Heart right ventricle (tissue), 16 donors: ENCODE results near the gene MT2A. TPM values are rescaled to one million over a fixed set of nuclear protein-coding genes. Genes with fewer than 3 reads are reported as not detected.
A peak's percentile ranks its signal among the peaks of the same experiment; 100 is the strongest.
"Not testable (repeated sequence)": the region's sequence is repeated elsewhere in the genome, so short reads cannot be mapped to it uniquely, and the experiment has no call there.

Experiments used
- ATAC-seq, 8 donors: fragments of 200-7000 bp; cut with Tn5 transposase; one replicate each; pipeline ENCODE4 v1.9.1; 2020; ENCODE audit warnings: mild to moderate bottlenecking in 8 of 8, moderate library complexity in 8 of 8, moderate number of reproducible peaks in 1 of 8
- DNase-seq, 2 donors: peaks; one replicate each; pipeline ENCODE4 v3.0.0-alpha.2; 2020
- H3K27ac ChIP-seq, 10 donors: fragments of 200-600 bp; sonication (generic) in 2 of 10; one replicate each; pipeline versions ENCODE4 v1.5.0 to v1.8.0; 2020 to 2022; ENCODE audit warnings: mild to moderate bottlenecking in 3 of 10
- H3K27me3 ChIP-seq, 7 donors: fragments of 200-600 bp; one replicate each; pipeline ENCODE4 v1.8.0; 2021 to 2022; ENCODE audit warnings: mild to moderate bottlenecking in 2 of 7
- H3K36me3 ChIP-seq, 9 donors: fragments of 200-600 bp; sonication (generic) in 1 of 9; one replicate each; pipeline versions ENCODE4 v1.5.0 to v1.8.0; 2020 to 2022; ENCODE audit warnings: mild to moderate bottlenecking in 2 of 9
- H3K4me1 ChIP-seq, 9 donors: fragments of 200-600 bp; sonication (generic) in 1 of 9; one replicate each; pipeline versions ENCODE4 v1.5.0 to v1.8.0; 2020 to 2022; ENCODE audit warnings: mild to moderate bottlenecking in 4 of 9
- H3K4me3 ChIP-seq, 10 donors: fragments of 200-600 bp; sonication (generic) in 2 of 10; one replicate each; pipeline versions ENCODE4 v1.5.0 to v1.8.0; 2020 to 2022; ENCODE audit warnings: mild to moderate bottlenecking in 7 of 10, moderate library complexity in 2 of 10
- H3K9me3 ChIP-seq, 11 donors: fragments of 200-600 bp in 10 of 11; sonication (generic) in 2 of 11; one replicate each; pipeline versions ENCODE4 v1.5.0 to v1.8.0; 2013 to 2022; ENCODE audit warnings: mild to moderate bottlenecking in 2 of 11, control low read depth in 1 of 11, moderate library complexity in 1 of 11
- WGBS, 2 donors: extraction: QIAGEN DNeasy Blood & Tissue Kit; methylation state at CpG; one replicate each; pipeline ENCODE4 v1.1.7; 2013; ENCODE audit warnings: inconsistent platforms in 1 of 2; 5-methylcytosine and 5-hydroxymethylcytosine counted together
- intact Hi-C, 10 donors: fragments of 100-400 bp; cut with DNase I; formaldehyde crosslinking; loops; one replicate each; pipeline versions ENCODE4 v1.11.1 to v1.14.2; 2022
- polyA plus RNA-seq, 2 donors: library from polyadenylated mRNA; stranded (reverse); fragments of 200-250 nt; gene quantifications; one replicate each; pipeline ENCODE4 v1.2.3, GENCODE V29; 2013
- total RNA-seq, 10 donors: library from RNA; stranded (reverse); fragmentation: NEBNext Ultra II Directional in 3 of 10; extraction: Animal tissue kit (Norgen Biotek cat#: 25700) in 3 of 10; gene quantifications; one replicate each; pipeline versions ENCODE4 v1.2.1 to v1.2.4, GENCODE V29; 2021 to 2023
- TF ChIP-seq, protein P1 (sequence below), 9 donors: fragments of 200-600 bp; sonication (generic) in 2 of 9; IDR thresholded peaks; one replicate each; pipeline versions ENCODE4 v1.5.0 to v1.8.0; 2021 to 2022; ENCODE audit warnings: antibody characterized with exemption in 9 of 9, mild to moderate bottlenecking in 5 of 9, moderate library complexity in 1 of 9
- donor health status: Arrhythmogenic right ventricular cardiomyopathy.
- donor health status: ischemic (EF 13 %, LVEDD 7.1; RV severe dilation, severe dysfunction).
- donor health status: healthy with polysubstance abuse.
- donor health status: DM: no; HTN: yes; CAD: no.
- donor health status: DM: no; HTN: no; CAD: no.
- donor health status: ischemic (EF 25% LVEDD 6.9; RV normal size, moderate dysfunction).
- donor health status: ischemic (EF 25% LVEDD 5.7; RV mildly dilated, moderate dysfunction).
- donor health status: healthy.
- donor health status: DM: yes; HTN: yes; CAD: no.
- donor health status: Ischemic cardiomyopathy.
- donor health status: ischemic (EF 35%, LVEDD 5.7; RV mildly dilated, moderate dysfunction).
- donor health status: nonischemic (EF 11% LVEDD 7.7; RV severe dilation, severe dysfunction).
- donor health status: DM: yes; HTN: yes; CAD: no.
- donor health status: PGD.
- donor health status: ischemic (EF 29% LVEDD 5.4; RV normal size, mild dysfunction).
- donor health status: nonischemic (EF 23%, LVEDD 6.1; RV moderate dilation, normal function).

The MT2A gene
- total and polyA plus RNA-seq, 12 donors, result 88.8 to 354 (median 116) TPM

DNA sequence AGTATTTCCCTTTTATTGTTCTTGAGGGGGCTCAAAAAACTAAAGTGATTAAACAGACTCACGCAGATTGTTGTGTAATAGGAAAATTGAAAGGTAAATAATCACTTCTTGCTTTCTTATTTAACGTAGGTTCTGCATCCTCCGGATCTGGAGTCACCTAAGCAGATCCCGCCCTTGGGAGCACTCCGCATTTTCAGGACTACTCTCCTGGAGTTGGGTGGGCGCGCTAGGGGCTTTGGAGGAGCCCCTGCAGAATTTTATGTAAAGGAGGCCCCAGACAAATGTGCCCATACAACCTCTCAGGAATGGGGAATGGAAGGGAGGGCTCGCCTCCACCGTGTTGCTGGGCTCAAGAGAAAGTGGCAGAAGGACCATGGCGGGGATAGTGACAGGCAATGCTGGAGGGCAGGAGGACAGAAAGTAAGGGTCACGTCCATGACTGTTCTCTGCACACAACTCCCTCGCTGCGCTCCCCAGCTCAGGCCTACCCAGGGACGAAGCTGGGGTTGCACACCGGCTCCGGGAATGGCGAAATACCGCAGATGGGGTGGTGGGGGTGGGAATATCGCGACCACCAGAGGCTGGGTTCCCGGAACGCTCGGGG, 8.3 kb downstream of the MT2A start:
- peaks cover 0 to 25% (median 0%) of the 10 kb centered on the region in 7 donors for H3K27me3 ChIP-seq
- peak overlapping the region; percentile 6 to 83 (median 78) for H3K27ac ChIP-seq
- no peaks in the 10 kb centered on the region for H3K36me3 ChIP-seq
- intact Hi-C loops, result no loop called here
- no peak for DNase-seq
- TF ChIP-seq, protein P1, sequence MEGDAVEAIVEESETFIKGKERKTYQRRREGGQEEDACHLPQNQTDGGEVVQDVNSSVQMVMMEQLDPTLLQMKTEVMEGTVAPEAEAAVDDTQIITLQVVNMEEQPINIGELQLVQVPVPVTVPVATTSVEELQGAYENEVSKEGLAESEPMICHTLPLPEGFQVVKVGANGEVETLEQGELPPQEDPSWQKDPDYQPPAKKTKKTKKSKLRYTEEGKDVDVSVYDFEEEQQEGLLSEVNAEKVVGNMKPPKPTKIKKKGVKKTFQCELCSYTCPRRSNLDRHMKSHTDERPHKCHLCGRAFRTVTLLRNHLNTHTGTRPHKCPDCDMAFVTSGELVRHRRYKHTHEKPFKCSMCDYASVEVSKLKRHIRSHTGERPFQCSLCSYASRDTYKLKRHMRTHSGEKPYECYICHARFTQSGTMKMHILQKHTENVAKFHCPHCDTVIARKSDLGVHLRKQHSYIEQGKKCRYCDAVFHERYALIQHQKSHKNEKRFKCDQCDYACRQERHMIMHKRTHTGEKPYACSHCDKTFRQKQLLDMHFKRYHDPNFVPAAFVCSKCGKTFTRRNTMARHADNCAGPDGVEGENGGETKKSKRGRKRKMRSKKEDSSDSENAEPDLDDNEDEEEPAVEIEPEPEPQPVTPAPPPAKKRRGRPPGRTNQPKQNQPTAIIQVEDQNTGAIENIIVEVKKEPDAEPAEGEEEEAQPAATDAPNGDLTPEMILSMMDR (IDR thresholded peaks at IDR 0.05), result no peak
- ATAC-seq, result peak in 4 of 8 donors; percentile 4 to 48 (median 12)
- H3K4me3 ChIP-seq, result peak overlapping the region in 9 of 10 donors; percentile 37 to 71 (median 53)
- WGBS, 2 donors, result 47 to 49% methylated on average over 23 of the region's 23 CpGs
- H3K4me1 ChIP-seq, result peaks cover 7 to 38% (median 28%) of the 10 kb centered on the region in 9 donors
- no peaks in the 10 kb centered on the region for H3K9me3 ChIP-seq

DNA sequence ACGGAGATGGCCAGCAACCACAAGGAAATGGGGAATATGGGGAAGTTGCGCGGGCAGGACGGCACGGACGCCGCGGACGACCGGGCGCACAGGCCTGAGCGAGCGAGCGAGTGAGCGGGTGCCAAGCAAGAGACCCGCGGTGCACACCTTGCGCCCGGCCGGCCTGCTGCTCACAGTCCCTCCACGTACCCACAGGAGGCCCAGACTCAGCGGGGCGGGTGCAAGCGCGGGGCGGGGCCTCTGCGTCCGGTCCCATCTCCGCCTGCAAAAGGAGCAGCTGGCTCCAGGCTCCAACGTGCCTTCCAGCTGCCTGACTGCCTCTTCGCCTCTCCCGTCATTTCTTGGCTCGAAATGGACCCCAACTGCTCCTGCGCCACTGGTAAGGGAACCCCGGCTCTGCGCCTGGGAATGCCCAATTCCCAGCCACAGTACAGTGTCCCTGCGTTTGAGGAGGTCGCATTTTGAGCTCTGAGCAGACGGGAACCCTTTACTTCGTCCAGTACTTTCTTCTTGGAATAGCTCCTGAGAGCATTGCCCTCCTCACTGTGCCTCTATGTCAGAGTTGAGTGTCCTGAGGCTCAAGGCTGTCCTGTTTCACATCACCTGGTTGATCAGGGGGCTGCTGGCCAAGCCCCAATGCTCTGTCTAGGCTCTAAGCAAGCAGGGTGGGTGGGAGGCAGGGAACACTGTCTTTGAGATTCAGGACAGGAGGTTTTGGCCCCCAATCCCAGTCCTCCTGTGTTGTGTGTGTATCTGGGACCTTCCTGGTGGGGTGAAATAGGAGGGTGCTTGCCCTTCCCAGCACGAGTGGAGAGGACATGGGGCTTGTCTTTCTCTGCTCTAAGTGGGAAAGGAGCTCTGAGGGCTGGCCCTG, 9.1 kb downstream of the MT2A start:
- H3K27me3 ChIP-seq, result peaks cover 0 to 25% (median 0%) of the 10 kb centered on the region in 7 donors
- peaks cover 7 to 32% (median 21%) of the 10 kb centered on the region in 9 donors for H3K4me1 ChIP-seq
- H3K9me3 ChIP-seq, result no peaks in the 10 kb centered on the region
- no peaks in the 10 kb centered on the region for H3K36me3 ChIP-seq
- TF ChIP-seq, protein P1 (IDR thresholded peaks at IDR 0.05), result no peak
- intact Hi-C loops, result no loop called here
- DNase-seq (peak; percentile 83 to 87), ATAC-seq (peak; percentile 92 to 98 (median 95))
- peak overlapping the region; percentile 21 to 83 (median 78) for H3K27ac ChIP-seq
- H3K4me3 ChIP-seq, result peak overlapping the region in 9 of 10 donors; percentile 37 to 71 (median 53)
- WGBS, 2 donors, result 2% methylated on average over 37 to 41 of the region's 41 CpGs

DNA sequence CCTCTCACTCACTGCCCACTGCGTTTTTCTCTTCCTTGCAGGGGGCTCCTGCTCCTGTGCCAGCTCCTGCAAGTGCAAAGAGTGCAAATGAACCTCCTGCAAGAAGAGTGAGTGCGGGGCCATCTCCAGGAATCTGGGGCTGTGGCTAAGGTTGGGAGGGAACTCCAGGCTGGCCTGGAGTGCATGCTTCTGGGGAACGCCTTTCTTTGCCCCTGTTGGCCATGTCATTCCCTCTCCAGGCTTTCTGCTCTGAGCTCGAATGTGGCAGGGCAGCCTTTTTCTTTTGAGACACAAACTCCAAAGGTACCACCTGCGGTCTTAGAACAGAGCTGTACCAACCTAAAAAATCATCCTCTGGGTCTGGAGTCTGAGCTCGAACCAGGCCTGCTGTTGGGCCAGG, 9.8 kb downstream of the MT2A start:
- H3K4me3 ChIP-seq, result peak overlapping the region in 6 of 10 donors; percentile 44 to 71 (median 54)
- intact Hi-C loops, result no loop called here
- peaks cover 7 to 32% (median 20%) of the 10 kb centered on the region in 9 donors for H3K4me1 ChIP-seq
- 76 to 79% methylated on average over 6 of the region's 6 CpGs for WGBS, 2 donors
- TF ChIP-seq, protein P1 (IDR thresholded peaks at IDR 0.05), result no peak
- no peaks in the 10 kb centered on the region for H3K9me3 ChIP-seq
- DNase-seq (no peak), ATAC-seq (no peak)
- H3K27ac ChIP-seq, result peak overlapping the region in 5 of 10 donors; percentile 64 to 82 (median 79)
- H3K36me3 ChIP-seq, result no peaks in the 10 kb centered on the region
- H3K27me3 ChIP-seq, result peaks cover 0 to 25% (median 0%) of the 10 kb centered on the region in 7 donors

DNA sequence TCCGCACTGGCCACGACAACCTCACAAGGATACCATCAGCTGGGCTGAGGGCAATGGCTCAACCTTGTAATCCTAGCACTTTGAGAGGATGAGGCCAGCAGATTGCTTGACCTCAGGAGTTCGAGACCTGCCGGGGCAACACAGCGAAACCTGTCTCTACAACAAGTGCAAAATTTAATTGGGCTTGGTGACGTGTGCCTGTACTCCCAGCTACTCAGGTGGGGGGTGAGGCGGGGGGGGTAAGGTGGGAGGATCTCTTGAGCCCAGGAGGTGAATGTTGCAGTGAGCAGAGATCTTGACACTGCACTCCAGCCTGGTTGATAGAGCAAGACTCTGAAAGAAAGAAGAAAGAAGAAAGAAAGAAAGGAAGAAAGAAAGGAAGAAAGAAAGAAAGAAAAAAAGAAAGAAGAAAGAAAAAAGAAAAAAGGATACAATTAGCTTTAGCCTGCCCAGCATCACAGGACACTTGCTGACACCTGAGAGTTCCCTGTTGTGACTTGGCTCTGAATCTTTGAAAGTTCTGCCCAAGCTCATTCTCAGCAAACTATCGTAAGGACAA, 12.0 kb downstream of the MT2A start:
- H3K36me3 ChIP-seq, result no peaks in the 10 kb centered on the region

DNA sequence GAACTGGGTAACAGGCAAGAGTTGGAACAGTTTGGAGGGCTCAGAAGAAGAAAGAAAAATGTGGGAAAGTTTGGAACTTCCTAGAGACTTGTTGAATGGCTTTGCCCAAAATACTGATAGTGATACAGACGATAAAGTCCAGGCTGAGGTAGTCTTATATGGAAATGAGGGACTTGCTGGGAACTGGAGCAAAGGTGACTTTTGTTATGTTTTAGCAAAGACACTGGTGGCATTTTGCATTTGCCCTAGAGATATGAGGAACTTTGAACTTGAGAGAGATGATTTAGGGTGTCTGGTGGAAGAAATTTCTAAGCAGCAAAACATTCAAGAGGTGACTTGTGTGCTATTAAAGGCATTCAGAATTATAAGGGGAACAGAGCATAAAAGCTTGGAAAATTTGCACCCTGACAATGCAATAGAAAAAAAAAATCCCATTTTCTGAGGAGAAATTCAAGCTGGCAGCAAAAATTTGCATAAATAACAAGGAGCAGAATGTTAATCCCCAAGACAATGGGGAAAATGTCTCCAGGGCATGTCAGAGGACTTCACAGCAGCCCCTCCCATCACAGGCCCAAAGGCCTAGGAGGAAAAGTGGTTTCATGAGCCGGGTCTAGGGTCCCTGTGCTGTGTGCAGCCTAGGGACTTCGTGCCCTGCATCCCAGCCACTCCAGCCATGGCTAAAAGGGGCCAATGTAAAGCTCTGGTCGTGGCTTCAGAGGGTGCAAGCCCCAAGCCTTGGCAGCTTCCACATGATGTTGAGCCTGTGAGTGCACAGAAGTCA, 13.5 kb downstream of the MT2A start:
- ATAC-seq, intact Hi-C loops, H3K36me3 ChIP-seq, H3K9me3 ChIP-seq, DNase-seq, H3K4me3 ChIP-seq: not testable (repeated sequence)
- H3K4me1 ChIP-seq, result peaks cover 5 to 48% (median 23%) of the 10 kb centered on the region in 9 donors
- WGBS, 2 donors, result 72 to 78% methylated on average over 4 of the region's 4 CpGs
- H3K27me3 ChIP-seq, result peaks cover 0 to 26% (median 0%) of the 10 kb centered on the region in 7 donors
- peak overlapping the region in 4 of 10 donors; percentile 0 to 36 (median 26) for H3K27ac ChIP-seq

More for the DNA sequence above, 12.0 kb downstream of the MT2A start:
- ATAC-seq (no peak), DNase-seq (no peak)
- intact Hi-C loops, result no loop called here
- Histone ChIP-seq H3K9me3 (no peaks in the 10 kb centered on the region), H3K27me3 (peaks cover 0 to 25% (median 0%) of the 10 kb centered on the region in 7 donors), H3K4me3 (no peak overlapping the region), H3K27ac (no peak overlapping the region), H3K4me1 (peaks cover 7 to 39% (median 21%) of the 10 kb centered on the region in 9 donors)
- TF ChIP-seq, protein P1 (IDR thresholded peaks at IDR 0.05), result no peak
- 74 to 87% methylated on average over 8 of the region's 8 CpGs for WGBS, 2 donors

DNA sequence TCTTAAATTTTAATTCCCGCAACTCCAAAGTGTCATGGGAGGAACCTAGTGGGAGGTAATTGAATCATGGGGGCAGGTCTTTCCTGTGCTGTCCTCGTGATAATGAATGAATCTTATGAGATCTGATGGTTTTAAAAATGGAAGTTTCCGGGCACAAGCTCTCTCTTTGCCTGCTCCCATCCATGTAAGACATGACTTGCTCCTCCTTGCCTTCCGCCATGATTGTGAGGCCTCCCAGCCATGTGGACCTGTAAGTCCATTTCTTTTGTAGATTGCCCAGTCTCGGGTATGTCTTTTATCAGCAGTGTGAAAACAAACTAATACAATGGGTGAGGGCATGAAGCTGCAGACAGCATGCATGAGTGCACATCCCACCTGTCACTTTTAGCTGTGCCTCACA, 14.8 kb downstream of the MT2A start:
- H3K9me3 ChIP-seq, ATAC-seq, H3K4me3 ChIP-seq, DNase-seq, H3K27ac ChIP-seq, H3K36me3 ChIP-seq, intact Hi-C loops: not testable (repeated sequence)
- 90 to 92% methylated on average over 5 of the region's 5 CpGs for WGBS, 2 donors
- Histone ChIP-seq H3K4me1 (peaks cover 0 to 39% (median 20%) of the 10 kb centered on the region in 9 donors), H3K27me3 (peaks cover 0 to 14% (median 0%) of the 10 kb centered on the region in 7 donors)
